HT1080 (cell line): Measurements from ENCODE around the gene MAP3K3. TPM values are rescaled to one million over a fixed set of nuclear protein-coding genes. Genes with fewer than 3 reads are reported as not detected.

ENCODE experiments used
- DNase-seq: peaks from one replicate; pipeline ENCODE4 v3.0.0-alpha.2; 2015; ENCODE audit warnings: low read depth
- total RNA-seq: library from RNA; depleted of rRNA; stranded (reverse); fragments of >200 nt; shearing (Covaris generic); gene quantifications from 2 replicates; pipeline ENCODE4 v1.2.3, GENCODE V29; 2014

The MAP3K3 gene
- total RNA-seq, 1 experiment from 2014 or later: 33.1 TPM

DNA sequence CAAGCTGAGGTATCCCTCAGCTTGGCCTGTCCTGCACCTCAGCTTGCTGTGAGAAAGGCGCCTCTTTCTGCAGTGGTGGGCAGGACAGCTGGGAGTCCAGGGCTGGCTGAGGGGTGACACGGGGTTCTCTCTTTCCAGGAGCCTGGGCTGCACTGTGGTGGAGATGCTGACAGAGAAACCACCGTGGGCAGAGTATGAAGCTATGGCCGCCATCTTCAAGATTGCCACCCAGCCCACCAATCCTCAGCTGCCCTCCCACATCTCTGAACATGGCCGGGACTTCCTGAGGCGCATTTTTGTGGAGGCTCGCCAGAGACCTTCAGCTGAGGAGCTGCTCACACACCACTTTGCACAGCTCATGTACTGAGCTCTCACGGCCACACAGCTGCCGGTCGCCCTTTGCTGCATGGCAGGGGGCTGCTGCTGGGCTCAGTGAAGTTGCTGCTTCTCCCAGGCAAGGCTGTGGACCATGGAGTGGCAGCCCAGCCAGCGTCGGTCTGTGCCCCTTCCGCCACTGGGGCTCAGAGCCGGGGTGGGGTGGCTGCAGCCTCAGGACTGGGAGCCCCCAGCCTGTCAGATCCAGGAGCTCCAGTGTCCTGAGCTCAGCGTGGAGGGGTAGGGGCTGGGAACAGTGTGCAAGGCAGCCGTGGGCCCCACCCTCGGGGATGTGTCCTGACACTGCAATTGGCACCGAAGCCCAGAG lies 71.3 kb downstream of the MAP3K3 start:
- DNase-seq: no peak

DNA sequence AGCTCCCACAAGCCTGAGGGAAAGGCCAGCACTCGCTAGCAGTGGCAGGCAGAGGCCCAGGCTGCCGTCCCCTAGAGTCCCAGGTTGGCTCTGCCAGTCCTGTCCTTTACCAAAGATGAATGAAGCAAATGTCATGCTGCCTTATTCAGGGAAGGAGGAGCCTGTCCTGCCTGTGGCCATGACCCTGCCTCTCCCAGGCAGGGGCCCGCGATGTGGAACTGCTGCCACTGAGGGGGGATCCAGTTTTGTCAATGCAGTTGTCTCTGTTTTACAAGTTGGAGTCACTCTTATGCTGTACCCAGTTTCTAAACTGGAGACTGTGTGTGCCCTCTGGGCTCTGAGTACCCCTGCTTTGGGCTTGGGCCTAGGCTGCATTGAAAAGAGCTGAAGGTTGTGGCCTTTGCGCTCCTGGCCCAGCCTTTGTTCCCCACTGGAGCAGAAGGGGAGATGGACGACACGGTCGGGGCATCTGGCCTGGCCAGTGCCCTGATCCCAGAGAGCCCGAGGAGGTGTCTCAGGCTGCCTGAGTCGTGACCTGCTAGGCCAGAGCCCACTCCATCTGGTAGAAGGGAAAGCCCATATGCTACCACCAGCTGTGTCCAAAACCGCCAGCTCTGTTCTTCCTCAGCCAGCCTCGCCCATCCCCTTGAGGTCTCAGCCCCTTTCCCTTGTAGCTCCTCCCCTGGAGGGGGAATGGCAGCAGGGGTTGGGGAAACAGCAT lies 72.2 kb downstream of the MAP3K3 start:
- no peak for DNase-seq

DNA sequence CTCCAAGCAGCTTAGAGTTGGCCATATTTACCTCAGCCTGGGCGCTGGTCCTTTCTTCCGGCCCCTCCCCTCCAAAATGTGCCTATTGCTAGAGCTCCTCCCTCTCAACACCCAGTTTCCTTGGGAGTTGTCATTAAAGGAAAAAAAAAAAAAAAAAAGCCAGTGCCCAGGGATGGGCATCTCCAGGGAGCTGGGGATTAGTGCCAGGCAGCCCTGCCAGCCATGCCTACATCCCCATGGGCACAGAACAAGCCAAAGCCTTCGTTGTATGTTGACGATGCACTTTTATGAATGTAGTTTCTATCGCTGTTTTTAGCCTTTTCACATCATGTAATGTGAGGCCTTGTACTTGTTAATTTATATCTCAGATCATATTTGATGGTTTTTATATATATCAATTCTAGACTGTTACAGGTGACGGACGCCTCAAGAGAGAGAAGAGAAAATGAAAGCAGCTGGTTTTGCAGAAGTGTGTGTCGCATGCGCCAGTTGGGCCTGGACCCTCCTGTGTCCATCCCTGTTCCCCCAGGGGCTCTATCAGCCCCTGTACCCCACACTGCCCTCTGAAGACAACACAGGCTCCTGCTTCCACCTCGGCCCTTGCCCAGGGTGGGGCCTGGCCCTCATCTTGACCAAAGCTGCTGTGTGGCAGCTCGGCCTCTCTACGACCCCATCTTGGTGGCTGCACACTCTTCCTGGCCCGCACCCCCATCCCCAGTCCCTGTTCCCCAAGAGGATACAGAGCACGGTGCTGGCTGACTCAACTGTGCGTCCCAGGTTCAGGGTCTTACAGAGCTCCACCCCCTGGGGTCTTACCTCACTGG lies 72.9 kb downstream of the MAP3K3 start:
- DNase-seq: no peak

DNA sequence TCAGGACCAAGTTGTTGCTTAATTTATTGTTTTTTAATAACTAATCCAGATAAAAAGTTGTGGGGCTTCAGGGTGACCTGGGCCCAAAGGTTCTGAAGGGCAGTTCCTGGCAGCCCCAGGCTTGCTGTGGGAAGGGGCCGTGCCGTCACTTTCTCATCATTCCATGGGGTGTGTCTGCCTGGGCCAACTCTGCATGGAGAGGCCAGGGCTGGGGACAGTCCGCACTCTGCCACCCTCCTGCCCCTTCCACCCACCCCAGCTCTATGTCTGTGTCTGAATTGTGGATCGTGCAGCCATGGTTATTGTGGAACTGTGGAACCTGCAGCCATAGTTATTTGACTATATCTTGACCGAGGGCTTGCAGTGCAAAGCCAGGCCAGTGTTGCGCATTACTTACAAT lies 73.7 kb downstream of the MAP3K3 start:
- no peak for DNase-seq

DNA sequence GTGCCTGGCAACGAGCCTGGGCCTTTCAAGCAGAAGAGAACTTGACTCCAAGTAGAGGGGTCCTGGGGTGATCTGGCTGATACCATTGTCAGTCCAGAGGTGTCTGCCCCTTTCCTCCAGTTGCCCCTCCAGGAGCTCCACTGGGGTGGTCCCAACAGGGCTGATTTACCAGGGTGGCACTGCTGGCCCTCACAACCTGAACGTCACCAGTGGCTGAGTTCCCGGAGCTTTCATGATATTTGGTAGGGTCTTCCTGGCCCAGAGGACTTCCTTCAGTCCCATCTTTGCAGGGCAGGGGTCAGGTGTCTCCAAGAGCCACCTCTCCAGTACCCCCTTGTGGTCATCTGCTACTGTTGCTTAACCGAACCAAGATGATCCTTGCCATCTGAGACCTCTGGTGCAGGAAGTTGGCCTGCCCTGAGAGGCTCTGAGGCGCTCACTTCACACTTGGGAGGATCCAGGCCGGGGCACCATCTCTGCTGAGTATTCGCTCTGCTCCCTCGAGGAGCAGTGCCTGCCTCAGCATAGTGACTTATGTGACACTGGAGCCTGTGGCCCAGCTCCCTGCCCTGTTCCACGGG lies 74.3 kb downstream of the MAP3K3 start:
- DNase-seq: peak; percentile 34

DNA sequence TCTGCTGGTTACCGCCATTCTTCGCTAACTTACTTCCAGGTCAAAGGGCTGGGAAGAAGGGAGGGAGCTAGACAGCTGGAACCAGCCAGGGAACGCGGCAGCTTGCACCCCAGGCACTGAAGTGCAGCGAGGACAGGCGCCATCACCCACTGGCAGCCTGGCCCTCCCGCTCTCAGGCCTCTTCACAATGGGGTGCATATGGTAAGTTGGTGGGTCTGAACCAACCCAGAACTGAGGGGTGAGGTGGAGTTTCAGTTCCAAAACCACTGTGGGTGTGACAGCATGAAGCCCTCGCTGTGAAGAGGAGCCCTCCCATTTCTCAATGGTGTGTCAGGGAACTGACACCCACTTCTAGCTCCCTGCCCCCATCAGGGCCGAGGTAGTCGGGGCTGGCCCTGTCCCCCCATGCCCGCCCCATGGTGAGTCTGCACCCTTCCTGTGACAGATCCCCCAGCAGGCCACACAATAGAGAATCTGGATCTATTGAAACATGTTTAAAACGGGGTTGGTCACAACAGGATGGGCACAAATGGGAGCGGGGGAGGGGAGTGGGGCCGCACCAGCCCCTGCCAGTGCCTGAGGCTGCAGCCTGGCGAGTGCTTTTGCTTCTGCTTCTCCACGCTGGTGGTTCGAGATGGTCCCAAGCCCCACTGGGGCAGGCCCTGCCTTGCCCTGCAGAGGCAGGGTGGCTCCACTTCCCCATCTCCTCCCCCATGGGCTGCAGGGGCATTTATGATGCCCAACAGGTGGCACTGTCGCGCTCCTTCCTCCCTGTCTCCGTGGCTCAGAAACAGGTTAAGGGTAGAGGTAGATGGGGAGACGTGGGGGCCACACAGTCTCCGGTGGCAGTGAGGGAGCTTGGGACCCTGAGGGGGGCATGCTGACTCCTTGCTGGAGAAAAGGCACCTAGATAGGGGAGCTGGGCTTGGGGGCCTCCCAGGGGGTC lies 75.4 kb downstream of the MAP3K3 start:
- DNase-seq: peak; percentile 30

DNA sequence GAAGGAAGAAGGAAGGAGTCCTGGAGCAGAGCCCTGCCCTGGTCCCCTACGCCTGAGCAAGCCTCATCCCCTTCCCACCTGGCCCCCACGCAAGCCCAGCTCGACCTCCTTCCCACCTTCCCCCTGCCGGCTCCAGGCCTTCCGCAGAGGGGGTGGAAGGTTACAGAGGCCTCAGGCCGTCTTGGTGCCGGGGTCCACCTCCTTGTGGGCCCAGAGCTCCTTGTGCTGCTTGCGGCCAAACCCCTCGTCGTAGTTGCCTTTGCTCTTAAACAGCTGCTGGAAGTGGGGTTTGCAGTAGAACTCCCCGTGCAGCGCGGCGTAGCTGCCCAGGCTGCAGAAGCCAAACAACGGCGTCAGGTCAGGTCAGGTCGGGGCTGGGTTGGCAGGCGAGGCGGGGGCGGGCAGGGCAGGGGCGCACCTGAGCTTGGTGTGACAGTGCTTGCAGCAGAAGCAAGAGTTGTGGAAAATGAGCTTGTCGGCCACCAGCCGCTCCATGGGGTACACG lies 76.2 kb downstream of the MAP3K3 start:
- no peak for DNase-seq

DNA sequence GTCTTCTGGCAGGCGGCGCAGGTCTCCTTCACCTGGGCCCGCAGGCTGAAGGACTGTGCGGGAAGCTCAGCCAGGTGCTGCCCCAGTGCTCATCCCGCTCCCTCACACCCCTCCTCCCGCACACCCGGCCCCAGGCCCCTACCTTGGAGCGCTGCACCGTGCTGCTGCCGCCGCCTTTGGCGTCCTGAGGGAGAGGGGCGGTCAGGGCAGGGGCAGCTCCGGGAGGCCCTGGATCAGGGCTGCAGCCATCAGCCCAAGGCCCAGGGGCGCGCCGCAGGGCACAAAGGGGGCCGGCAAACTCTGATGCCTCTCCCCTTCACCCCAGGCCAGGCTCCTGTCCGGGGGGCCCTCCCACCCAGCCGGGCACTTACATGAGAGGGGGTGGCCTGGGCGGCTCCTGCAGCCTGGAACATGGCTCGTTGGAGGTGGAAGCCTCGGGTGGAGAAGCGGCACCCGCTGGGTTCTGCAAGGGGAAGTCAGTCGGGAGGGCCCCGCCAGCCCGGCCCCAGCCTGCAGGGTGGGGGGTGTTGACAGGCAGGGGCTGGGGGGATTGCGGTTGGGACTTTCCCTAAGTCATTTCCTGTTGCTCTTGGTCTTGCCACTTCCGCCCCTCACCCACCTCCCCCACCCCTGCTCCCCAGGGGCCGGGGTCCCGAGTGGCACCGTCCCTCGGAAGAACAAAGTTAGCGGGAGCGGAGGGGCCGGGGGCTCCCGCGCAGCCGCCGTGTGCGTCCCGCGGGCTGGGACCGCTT lies 76.8 kb downstream of the MAP3K3 start:
- DNase-seq: peak; percentile 34

DNA sequence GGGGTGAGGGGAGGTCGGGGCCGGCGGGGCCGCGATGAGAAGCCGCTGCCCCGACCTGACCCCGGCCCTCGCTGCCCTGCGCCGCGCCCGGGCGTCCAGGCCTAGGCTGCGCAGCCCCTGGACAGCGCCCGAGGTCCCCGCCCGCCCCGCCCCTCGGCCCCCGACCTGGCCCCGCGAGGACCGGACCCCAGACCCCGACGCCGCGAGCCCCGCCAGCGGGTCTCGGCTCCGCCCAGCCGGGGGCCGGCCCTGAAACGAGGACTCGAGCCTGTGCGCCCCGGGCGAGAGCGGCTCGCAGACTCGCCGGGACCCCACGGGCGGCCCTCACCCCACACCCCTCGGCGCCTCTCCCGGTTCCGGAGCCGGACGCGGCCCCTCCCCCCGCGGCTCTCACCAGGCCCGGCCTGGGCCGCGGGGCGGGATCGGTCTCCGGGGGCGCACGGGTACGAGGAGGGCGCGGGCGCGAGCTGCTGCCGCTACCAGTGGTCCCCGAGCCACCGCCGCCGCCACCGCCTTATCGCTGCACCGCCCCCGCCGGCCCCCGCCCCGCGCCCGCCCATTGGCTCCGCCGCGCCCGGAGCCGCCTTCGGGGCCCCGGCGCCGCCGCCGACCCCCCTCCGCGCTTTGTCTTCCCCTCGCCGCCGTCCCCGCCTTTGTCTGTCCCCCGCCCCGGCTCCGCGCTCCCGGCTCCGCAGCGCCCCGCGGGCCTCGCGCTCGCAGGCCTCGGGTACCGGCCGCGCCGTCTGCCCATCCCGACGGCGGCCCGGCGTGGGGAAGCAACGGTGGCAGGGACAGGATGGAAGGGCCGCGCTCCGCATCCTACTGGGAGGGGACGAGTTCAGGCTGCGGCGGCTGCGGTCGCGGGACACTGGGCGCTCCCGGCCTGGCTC lies 77.7 kb downstream of the MAP3K3 start, which contains the start of gene LIMD2:
LIMD2 (minus strand) TSS at position 488 of the 890 bp plus-strand sequence. CDS start 827 bp downstream, outside the sequence.
- DNase-seq: no peak

DNA sequence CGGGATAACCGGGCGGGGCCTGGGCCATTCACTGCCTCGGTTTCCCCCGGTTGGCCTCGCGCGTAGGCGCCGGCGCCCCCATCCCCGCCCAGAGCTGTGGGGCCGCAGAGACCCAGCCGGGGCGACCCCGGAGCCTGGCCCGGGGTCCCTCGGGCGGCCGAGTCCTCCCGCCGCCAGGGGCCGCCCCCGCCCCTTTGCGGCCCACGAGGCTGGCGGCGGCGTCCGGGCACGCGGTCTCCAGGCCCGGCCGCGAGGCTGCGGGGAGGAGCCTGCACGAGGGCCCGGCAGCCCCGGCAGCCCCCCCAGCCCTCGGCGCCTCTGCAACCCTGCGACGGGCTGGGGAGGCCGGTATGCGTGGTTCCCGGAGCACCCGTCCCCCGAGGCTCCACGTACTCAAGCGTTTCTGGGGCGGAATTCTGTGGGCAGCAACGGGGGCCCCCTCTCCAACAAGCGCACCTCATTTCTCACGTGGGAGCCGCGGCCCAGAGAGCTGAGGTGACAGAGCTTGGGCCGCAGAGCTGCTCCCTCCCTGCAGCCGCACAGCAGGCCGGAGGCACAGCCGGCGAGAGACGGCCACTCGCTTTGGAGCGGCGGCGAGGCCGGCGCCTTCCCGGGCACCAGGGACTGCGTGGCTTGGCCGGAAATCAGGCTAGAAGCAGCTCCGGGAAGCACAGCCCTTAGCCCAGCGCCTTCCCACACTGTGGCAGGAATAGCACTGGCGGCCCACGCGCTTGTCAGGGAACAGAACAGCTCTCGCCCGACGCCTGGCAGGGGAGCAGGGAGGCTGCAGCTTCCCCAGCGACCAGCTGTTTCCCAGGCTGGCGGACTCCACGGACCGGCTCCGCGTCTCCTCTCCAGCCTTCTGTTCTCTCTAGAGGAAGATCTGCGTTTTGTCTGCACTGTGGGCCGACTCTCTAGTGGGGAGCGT lies 78.6 kb downstream of the MAP3K3 start:
- DNase-seq: no peak

DNA sequence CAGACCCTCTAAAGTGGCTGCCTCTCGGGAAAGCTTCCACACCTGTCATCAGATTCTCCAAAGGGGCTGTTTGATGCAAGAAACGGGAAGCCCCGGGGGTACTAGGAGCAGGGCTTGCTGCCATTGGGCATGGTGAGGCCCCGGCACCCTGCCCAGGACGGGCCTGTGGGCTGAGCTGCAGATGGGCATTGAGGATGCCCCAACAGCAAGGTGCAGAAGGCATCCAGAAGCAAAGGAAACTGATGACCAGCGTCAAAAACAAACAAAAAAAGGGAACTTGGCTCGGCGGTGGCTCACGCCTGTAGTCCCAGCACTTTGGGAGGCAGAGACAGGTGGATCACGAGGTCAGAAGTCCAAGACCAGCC lies 79.2 kb downstream of the MAP3K3 start:
- DNase-seq: no peak

DNA sequence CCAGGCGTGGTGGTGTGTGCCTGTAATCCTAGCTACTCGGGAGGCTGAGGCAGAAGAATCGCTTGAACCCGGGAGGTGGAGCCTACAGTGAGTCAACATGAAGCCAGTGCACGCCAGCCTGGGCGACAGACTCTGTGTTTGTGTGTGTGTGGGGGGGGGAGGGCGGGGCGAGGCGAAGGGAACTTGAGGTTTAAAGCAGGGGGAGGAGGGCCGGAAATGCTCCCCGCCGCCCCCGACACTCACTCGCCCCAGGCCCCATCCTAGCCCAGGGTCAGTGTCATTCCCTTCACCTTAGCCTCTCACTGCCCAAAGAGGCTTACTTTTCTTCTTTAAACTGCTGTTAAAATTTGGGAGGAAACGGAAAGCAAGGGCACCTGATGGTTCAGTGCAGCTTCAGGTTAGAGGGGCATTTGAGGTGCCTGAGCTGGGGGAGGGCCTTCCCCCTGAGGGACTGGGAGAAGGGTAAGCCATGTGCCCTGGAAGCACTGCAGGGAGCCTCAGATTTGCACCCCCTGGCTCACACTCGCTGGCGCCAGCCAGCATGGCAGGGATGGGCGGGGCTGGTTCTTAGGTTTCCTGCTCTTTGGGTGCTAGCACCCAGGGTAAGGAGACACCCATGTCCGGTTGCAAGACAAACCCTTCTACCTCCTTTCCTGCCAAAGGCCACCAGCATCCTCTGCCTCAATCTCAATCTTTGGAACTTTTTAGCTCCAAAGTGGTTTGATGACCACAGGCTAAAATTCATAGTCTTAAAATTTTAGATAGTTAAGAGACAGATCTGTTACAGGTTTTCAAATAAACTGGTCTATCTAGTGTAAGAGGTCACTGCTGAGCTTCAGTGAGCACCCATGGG lies 79.9 kb downstream of the MAP3K3 start:
- DNase-seq: no peak

DNA sequence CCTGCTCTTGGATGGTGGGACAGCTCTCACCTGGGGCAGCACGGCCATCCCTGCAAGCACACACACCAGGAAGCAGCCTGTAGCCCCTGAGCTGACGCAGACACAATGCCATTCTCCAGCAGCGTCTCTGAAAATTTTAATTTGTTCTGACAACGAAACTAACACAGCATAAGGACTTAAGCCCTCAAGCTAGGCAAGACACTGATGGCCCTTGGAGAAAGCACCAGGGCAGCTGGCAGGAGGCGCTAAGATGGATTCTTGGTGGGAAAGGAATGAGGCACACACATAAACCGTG lies 80.5 kb downstream of the MAP3K3 start:
- DNase-seq: no peak

DNA sequence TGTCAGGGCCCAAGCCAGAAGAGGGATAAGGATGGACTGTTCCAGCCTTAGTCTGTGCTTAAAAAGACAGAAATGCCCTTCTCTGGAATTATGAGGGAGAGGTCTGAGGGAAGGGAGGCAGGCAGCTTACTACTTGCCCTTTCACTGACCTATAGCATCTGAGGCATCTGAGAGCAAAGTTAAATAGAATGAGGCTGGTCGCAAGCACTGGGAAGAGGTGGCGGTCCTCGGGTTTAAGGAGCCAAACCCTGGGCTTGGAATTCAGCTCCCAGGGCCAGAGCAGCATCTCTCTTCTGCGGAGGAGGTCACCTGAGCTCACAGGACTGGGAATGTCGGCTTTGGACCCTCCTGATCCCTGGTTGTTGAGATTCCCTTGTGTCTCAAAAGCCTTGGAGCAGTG lies 80.8 kb downstream of the MAP3K3 start:
- DNase-seq: no peak

DNA sequence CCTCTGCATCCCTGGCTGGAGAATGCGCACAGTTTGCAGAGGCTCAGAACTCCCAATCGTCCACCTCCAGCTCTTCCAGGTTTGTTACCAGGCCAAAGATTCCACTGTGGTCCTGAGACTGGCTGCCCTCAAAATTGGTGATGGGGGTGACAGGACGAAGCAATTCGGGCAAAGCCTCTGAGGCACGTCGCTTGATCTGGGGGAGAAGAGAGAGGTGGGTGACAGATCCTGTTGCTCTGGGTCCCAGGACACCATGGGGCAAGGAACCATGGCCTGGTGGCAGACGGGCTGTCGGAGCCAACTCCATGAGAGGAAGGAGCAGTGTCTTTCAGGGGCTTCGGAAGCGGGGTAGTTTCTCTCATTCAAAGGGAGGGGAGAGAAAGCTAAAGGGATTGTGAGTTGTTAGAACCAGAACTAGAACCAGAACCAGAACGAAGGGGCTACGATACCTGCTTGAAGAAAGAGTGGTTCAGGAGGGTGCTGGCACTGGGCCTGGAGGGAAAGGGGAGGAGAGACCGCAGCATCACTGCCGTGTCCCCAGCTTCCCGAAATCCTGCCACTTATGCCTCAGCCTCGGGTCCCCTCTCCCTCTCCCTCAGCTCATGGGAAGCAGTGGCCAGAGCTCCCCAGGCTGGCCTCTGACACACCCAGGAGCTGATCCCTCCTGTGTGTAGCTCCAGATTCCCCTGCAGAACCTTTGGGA lies 81.5 kb downstream of the MAP3K3 start:
- no peak for DNase-seq

DNA sequence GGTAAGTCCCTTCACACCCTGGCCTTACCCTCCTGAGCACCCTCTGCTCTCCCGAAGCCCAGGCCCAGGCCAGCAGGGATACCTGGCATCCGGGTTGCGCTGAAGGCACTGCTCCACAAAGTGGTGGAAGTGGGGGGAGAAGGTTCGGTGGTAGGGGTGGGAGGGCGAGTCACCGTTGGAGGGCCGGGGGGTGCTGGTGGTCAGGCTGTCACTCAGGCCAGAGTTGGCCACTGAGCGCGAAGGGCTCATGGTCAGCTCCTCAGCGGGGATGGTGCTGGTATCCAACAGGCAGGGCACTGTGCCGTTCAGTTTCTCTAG lies 82.0 kb downstream of the MAP3K3 start:
- no peak for DNase-seq
